Trophoblast cell (in vitro differentiated cells and primary cell): Measurements from ENCODE around the gene IL6R.

ENCODE experiments used
- DNase-seq, 2 donors: peaks; one replicate each; pipeline ENCODE4 v3.0.0-alpha.2; 2016
- H2AFZ ChIP-seq: 2 replicates; pipeline ENCODE4 v1.6.1; 2013; ENCODE audit warnings: low read length, moderate library complexity, mild to moderate bottlenecking; ENCODE audit not compliant: insufficient read depth, poor library complexity
- H2AK5ac ChIP-seq: 2 replicates; pipeline ENCODE4 v1.6.1; 2013; ENCODE audit warnings: mild to moderate bottlenecking, low read length
- H2BK120ac ChIP-seq: 2 replicates; pipeline ENCODE4 v1.6.1; 2013; ENCODE audit warnings: low read length, mild to moderate bottlenecking, moderate library complexity; ENCODE audit not compliant: insufficient read depth, poor library complexity
- H2BK12ac ChIP-seq: 2 replicates; pipeline ENCODE4 v1.6.1; 2013; ENCODE audit warnings: mild to moderate bottlenecking, low read length, moderate library complexity
- H2BK5ac ChIP-seq: 2 replicates; pipeline ENCODE4 v1.6.1; 2013; ENCODE audit warnings: low read length, low read depth, moderate library complexity, mild to moderate bottlenecking; ENCODE audit not compliant: poor library complexity
- H3K14ac ChIP-seq: 2 replicates; pipeline ENCODE4 v1.6.1; 2013; ENCODE audit warnings: mild to moderate bottlenecking, low read length
- H3K18ac ChIP-seq: 2 replicates; pipeline ENCODE4 v1.6.1; 2013; ENCODE audit warnings: mild to moderate bottlenecking, low read length
- H3K23ac ChIP-seq: 2 replicates; pipeline ENCODE4 v1.6.1; 2013; ENCODE audit warnings: low read length
- H3K27ac ChIP-seq: 2 replicates; pipeline ENCODE4 v1.5.1; 2013; ENCODE audit warnings: low read depth, mild to moderate bottlenecking, inconsistent platforms, low read length, moderate library complexity
- H3K27me3 ChIP-seq: 2 replicates; pipeline ENCODE4 v1.6.1; 2013; ENCODE audit warnings: inconsistent platforms, mild to moderate bottlenecking, low read length, moderate library complexity; ENCODE audit not compliant: insufficient read depth
- H3K36me3 ChIP-seq, 2 experiments: 1 replicate in 1 of 2; 2 replicates in 1 of 2; pipeline ENCODE4 v1.6.1; 2013; ENCODE audit warnings: low read length in 2 of 2, mild to moderate bottlenecking in 2 of 2, moderate library complexity in 1 of 2; ENCODE audit not compliant: insufficient read depth in 2 of 2, control insufficient read depth in 1 of 2
- H3K4ac ChIP-seq: 2 replicates; pipeline ENCODE4 v1.6.1; 2013; ENCODE audit warnings: low read depth, mild to moderate bottlenecking, low read length, moderate library complexity
- H3K4me1 ChIP-seq, 2 experiments: 1 replicate in 1 of 2; 2 replicates in 1 of 2; pipeline ENCODE4 v1.6.1; 2013; ENCODE audit warnings: low read length in 2 of 2, mild to moderate bottlenecking in 2 of 2, moderate library complexity in 1 of 2; ENCODE audit not compliant: insufficient read depth in 2 of 2, control insufficient read depth in 1 of 2
- H3K4me2 ChIP-seq: 2 replicates; pipeline ENCODE4 v1.6.1; 2013; ENCODE audit warnings: inconsistent platforms, mild to moderate bottlenecking, low read length, moderate library complexity
- H3K4me3 ChIP-seq: 2 replicates; pipeline ENCODE4 v1.5.1; 2013; ENCODE audit warnings: mild to moderate bottlenecking, low read depth, low read length, inconsistent platforms
- H3K79me1 ChIP-seq: one replicate; pipeline ENCODE4 v1.6.1; 2013; ENCODE audit warnings: low read length
- H3K79me2 ChIP-seq: 2 replicates; pipeline ENCODE4 v1.6.1; 2013; ENCODE audit warnings: low read length, mild to moderate bottlenecking; ENCODE audit not compliant: control insufficient read depth, insufficient read depth, poor library complexity
- H3K9ac ChIP-seq: 2 replicates; pipeline ENCODE4 v1.6.1; 2013; ENCODE audit warnings: mild to moderate bottlenecking, low read length
- H3K9me3 ChIP-seq: 2 replicates; pipeline ENCODE4 v1.6.1; 2013; ENCODE audit warnings: low read depth, mild to moderate bottlenecking, control low read depth, inconsistent platforms, low read length; ENCODE audit not compliant: insufficient read depth
- H4K12ac ChIP-seq: 2 replicates; pipeline ENCODE4 v1.6.1; 2013; ENCODE audit warnings: low read depth, mild to moderate bottlenecking, low read length, moderate library complexity
- H4K8ac ChIP-seq: 2 replicates; pipeline ENCODE4 v1.6.1; 2013; ENCODE audit warnings: low read depth, mild to moderate bottlenecking, low read length, moderate library complexity
- H4K91ac ChIP-seq: one replicate; pipeline ENCODE4 v1.6.1; 2013; ENCODE audit warnings: low read depth, mild to moderate bottlenecking, low read length, moderate library complexity
- WGBS: extraction: QIAGEN DNeasy Blood & Tissue Kit; methylation state at CpG from one replicate; pipeline ENCODE4 v1.1.7; 2013; ENCODE audit warnings: missing lambda C conversion rate; ENCODE audit not compliant: insufficient read length, insufficient coverage; ENCODE audit errors: extremely low coverage; 5-methylcytosine and 5-hydroxymethylcytosine counted together

Gene IL6R

DNA sequence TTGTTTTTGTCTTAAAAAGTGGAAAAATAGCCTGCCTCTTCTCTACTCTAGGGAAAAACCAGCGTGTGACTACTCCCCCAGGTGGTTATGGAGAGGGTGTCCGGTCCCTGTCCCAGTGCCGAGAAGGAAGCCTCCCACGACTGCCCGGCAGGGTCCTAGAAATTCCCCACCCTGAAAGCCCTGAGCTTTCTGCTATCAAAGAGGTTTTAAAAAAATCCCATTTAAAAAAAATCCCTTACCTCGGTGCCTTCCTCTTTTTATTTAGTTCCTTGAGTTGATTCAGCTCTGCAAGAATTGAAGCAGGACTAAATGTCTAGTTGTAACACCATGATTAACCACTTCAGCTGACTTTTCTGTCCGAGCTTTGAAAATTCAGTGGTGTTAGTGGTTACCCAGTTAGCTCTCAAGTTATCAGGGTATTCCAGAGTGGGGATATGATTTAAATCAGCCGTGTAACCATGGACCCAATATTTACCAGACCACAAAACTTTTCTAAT is 61.8 kb downstream of the IL6R start:
- Histone ChIP-seq H3K4me1 (peaks cover 0 to 3% of the 10 kb centered on the region in 2 experiments), H3K9ac (no peak overlapping the region)
- WGBS = no CpG with 5 or more reads among the region's 8 CpGs

DNA sequence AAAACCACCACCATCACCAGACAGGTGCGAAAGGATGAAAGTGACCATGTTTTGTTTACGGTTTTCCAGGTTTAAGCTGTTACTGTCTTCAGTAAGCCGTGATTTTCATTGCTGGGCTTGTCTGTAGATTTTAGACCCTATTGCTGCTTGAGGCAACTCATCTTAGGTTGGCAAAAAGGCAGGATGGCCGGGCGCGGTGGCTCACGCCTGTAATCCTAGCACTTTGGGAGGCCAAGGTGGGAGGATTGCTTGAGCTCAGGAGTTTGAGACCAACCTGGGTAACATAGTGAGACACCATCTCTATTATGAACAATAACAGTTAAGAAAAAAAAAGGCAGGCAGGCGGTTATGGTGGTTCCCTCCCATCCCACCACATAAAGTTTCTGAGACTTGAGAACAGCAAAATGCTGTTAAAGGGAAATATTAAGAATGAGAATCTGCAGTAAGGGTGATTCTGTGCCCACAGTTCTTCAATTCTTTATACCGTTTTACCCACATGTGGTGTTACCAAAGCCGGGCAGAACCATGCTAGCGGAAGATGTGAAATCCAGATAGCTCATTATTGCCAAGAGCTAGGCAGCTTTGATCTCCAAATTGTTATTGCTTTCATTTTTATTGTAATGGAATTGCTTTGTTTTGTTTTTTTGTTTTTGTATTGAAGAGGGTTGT is 62.4 kb downstream of the IL6R start:
- Histone ChIP-seq H3K4me1 (peaks cover 0 to 3% of the 10 kb centered on the region in 2 experiments), H3K27me3 (no peaks in the 10 kb centered on the region)
- WGBS = no CpG with 5 or more reads among the region's 11 CpGs

More for the DNA sequence above, 61.8 kb downstream of the IL6R start:
- H2AK5ac ChIP-seq = no peak overlapping the region
- H3K4ac ChIP-seq = no peak overlapping the region
- no peak overlapping the region for H4K91ac ChIP-seq
- H4K8ac ChIP-seq = no peak overlapping the region
- no peaks in the 10 kb centered on the region for H3K79me2 ChIP-seq
- no peak overlapping the region for H3K14ac ChIP-seq
- peaks cover 2% of the 10 kb centered on the region for H3K9me3 ChIP-seq
- no peak overlapping the region for H2BK12ac ChIP-seq
- no peaks in the 10 kb centered on the region for H3K36me3 ChIP-seq
- no peak overlapping the region for H2BK5ac ChIP-seq
- H3K4me2 ChIP-seq = no peak overlapping the region
- H3K79me1 ChIP-seq = peaks cover 2% of the 10 kb centered on the region
- H2AFZ ChIP-seq = no peak overlapping the region
- H3K27ac ChIP-seq = no peak overlapping the region
- no peak overlapping the region for H3K4me3 ChIP-seq
- peak in 1 of 2 donors; percentile 40 for DNase-seq
- no peak overlapping the region for H3K18ac ChIP-seq
- H3K27me3 ChIP-seq = no peaks in the 10 kb centered on the region
- H2BK120ac ChIP-seq = no peak overlapping the region
- no peak overlapping the region for H4K12ac ChIP-seq
- no peak overlapping the region for H3K23ac ChIP-seq

DNA sequence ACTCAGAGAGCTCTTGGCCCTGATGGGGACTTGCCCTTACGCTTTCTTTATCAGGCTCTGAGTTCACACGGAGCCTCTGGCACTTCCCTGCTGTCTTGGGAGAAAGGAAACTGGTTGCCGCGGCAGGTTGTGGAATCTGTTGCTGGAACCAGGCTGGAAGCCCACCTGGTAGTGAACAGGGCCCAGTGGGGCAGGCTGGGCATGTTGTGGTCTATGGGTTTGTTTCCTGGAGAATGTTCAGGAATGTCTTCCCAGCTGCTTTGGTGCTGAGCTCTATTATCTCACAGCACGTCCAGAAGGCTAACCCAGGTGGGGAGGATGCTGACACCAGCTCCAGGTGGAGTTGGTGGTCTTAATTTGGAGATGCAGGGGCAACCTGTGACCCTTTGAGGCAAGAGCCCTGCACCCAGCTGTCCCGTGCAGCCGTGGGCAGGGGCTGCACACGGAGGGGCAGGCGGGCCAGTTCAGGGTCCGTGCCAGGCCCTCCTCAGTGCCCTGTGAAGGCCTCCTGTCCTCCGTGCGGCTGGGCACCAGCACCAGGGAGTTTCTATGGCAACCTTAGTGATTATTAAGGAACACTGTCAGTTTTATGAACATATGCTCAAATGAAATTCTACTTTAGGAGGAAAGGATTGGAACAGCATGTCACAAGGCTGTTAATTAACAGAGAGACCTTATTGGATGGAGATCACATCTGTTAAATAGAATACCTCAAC is 63.5 kb downstream of the IL6R start:
- Histone ChIP-seq H3K79me2 (no peaks in the 10 kb centered on the region), H2AK5ac (no peak overlapping the region), H3K79me1 (no peaks in the 10 kb centered on the region), H3K27me3 (no peaks in the 10 kb centered on the region), H2BK12ac (no peak overlapping the region), H3K36me3 (no peaks in the 10 kb centered on the region), H3K23ac (no peak overlapping the region), H4K12ac (no peak overlapping the region), H2BK5ac (no peak overlapping the region), H2AFZ (no peak overlapping the region), H4K8ac (no peak overlapping the region), H3K4ac (no peak overlapping the region), H3K4me1 (no peaks in the 10 kb centered on the region), H3K27ac (no peak overlapping the region), H3K4me3 (no peak overlapping the region), H3K4me2 (no peak overlapping the region), H3K9me3 (peaks cover 2% of the 10 kb centered on the region), H3K9ac (no peak overlapping the region), H4K91ac (no peak overlapping the region), H3K14ac (no peak overlapping the region), H2BK120ac (no peak overlapping the region), H3K18ac (no peak overlapping the region)
- no CpG with 5 or more reads among the region's 12 CpGs for WGBS
- DNase-seq = no peak

More for the DNA sequence above, 62.4 kb downstream of the IL6R start:
- H2BK120ac ChIP-seq = no peak overlapping the region
- peaks cover 2% of the 10 kb centered on the region for H3K79me1 ChIP-seq
- no peak overlapping the region for H3K23ac ChIP-seq
- no peak overlapping the region for H4K91ac ChIP-seq
- H2BK5ac ChIP-seq = no peak overlapping the region
- H2AFZ ChIP-seq = no peak overlapping the region
- peaks cover 2% of the 10 kb centered on the region for H3K9me3 ChIP-seq
- DNase-seq = no peak
- no peak overlapping the region for H3K14ac ChIP-seq
- H3K79me2 ChIP-seq = no peaks in the 10 kb centered on the region
- no peak overlapping the region for H2AK5ac ChIP-seq
- H3K36me3 ChIP-seq = no peaks in the 10 kb centered on the region
- no peak overlapping the region for H3K4ac ChIP-seq
- H4K12ac ChIP-seq = no peak overlapping the region
- no peak overlapping the region for H3K4me2 ChIP-seq
- no peak overlapping the region for H3K27ac ChIP-seq
- no peak overlapping the region for H3K4me3 ChIP-seq
- no peak overlapping the region for H3K9ac ChIP-seq
- H4K8ac ChIP-seq = no peak overlapping the region
- no peak overlapping the region for H2BK12ac ChIP-seq
- no peak overlapping the region for H3K18ac ChIP-seq

DNA sequence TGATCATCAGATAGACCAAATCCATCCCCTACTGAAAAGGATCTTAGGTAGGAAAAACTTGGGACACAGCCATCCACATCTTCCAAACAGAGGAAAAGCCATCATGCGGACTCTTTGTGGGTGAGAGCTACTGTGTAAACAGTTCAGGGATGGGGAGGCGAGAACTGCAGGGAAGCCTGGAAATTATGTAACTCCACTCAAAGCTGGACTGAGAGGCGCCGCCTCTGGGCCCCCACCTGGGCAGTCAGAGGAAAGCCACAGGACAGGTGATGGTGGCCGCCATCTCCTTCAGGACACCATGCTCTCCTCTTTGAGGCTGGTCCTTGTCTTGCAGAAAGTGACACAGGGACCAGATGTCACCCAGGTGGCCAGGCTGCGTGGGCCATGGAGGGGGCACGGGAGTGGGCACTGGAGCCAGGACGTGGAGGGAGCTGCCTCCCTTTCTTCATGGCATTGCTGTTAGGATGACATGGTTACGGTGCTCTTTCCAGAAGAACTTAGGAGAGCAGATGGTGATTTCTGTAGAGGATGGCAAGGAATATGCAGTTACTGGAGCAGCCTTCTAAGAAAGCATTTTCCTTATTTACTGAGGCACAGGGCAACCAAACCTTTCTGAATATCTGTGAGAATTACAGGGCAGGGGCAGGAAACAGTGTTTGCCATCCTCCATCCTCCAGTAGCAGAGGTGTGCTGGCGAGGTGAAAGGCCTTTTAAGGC is 64.9 kb downstream of the IL6R start:
- DNase-seq = no peak
- Histone ChIP-seq H3K14ac (no peak overlapping the region), H2AK5ac (no peak overlapping the region), H3K79me1 (no peaks in the 10 kb centered on the region), H4K91ac (no peak overlapping the region), H2BK5ac (no peak overlapping the region), H2BK12ac (no peak overlapping the region), H2AFZ (no peak overlapping the region), H2BK120ac (no peak overlapping the region), H3K27ac (no peak overlapping the region), H3K79me2 (no peaks in the 10 kb centered on the region), H3K9ac (no peak overlapping the region), H3K23ac (no peak overlapping the region), H3K9me3 (peaks cover 2% of the 10 kb centered on the region), H3K4ac (no peak overlapping the region), H3K4me1 (no peaks in the 10 kb centered on the region), H3K18ac (no peak overlapping the region), H3K36me3 (no peaks in the 10 kb centered on the region), H3K27me3 (no peaks in the 10 kb centered on the region), H4K8ac (no peak overlapping the region), H4K12ac (no peak overlapping the region), H3K4me3 (no peak overlapping the region), H3K4me2 (no peak overlapping the region)
- WGBS = no CpG with 5 or more reads among the region's 10 CpGs
